HT1080 (cell line): ENCODE measurements around the gene BCL2L15. TPM values are rescaled to one million over a fixed set of nuclear protein-coding genes. Genes with fewer than 3 reads are reported as not detected.

ENCODE experiments used
- total RNA-seq: library from RNA; depleted of rRNA; stranded (reverse); fragments of >200 nt; shearing (Covaris generic); gene quantifications from 2 replicates; pipeline ENCODE4 v1.2.3, GENCODE V29; 2014; rRNA removed

The BCL2L15 gene
- total RNA-seq, 1 experiment from 2014 or later, result 0.05 TPM

Other genes with a start within 250 kb of the BCL2L15 start
- gene PHTF1, start 128.1 kb downstream of the BCL2L15 start, total RNA-seq, result 28.2 and 34.5 TPM in 2 replicates
- gene RSBN1, start 75.1 kb downstream of the BCL2L15 start, total RNA-seq, result 5.7 and 9.9 TPM in 2 replicates
- 8.8 and 10.9 TPM in 2 replicates for gene PTPN22, start 15.9 kb downstream of the BCL2L15 start, total RNA-seq
- gene AP4B1, start 17.2 kb upstream of the BCL2L15 start, total RNA-seq, result 18.0 and 20.8 TPM in 2 replicates
- gene DCLRE1B, start 17.7 kb upstream of the BCL2L15 start, total RNA-seq, result 14.9 and 17.5 TPM in 2 replicates
- 10.9 and 18.6 TPM in 2 replicates for gene HIPK1, start 41.7 kb upstream of the BCL2L15 start, total RNA-seq
- 4.0 and 5.1 TPM in 2 replicates for gene OLFML3, start 91.9 kb upstream of the BCL2L15 start, total RNA-seq